Spinal cord (tissue), 10 donors: ENCODE measurements around the gene AGK. TPM values are rescaled to one million over a fixed set of nuclear protein-coding genes. Genes with fewer than 3 reads are reported as not detected.
A peak's percentile ranks its signal among the peaks of the same experiment; 100 is the strongest.
"Not testable (repeated sequence)": the region's sequence is repeated elsewhere in the genome, so short reads cannot be mapped to it uniquely, and the experiment has no call there.

Source experiments
- DNase-seq, 6 donors: peaks; one replicate each; pipeline versions ENCODE4 v3.0.0 to v3.0.0-alpha.2; 2013 to 2015; ENCODE audit warnings: low spot score in 6 of 6, low read depth in 4 of 6
- H3K27ac ChIP-seq: one replicate; pipeline ENCODE4 v1.5.1; 2013; ENCODE audit warnings: low read depth, low read length, control low read depth
- H3K27me3 ChIP-seq: one replicate; pipeline ENCODE4 v1.6.1; 2013; ENCODE audit warnings: low read length; ENCODE audit not compliant: control insufficient read depth, insufficient read depth
- H3K36me3 ChIP-seq: one replicate; pipeline ENCODE4 v1.6.1; 2013; ENCODE audit warnings: low read length; ENCODE audit not compliant: control insufficient read depth, insufficient read depth
- H3K4me1 ChIP-seq: one replicate; pipeline ENCODE4 v1.6.1; 2013; ENCODE audit warnings: low read length; ENCODE audit not compliant: control insufficient read depth, insufficient read depth
- H3K4me3 ChIP-seq: one replicate; pipeline ENCODE4 v1.5.1; 2013; ENCODE audit warnings: low read depth, low read length, control low read depth
- H3K9me3 ChIP-seq: one replicate; pipeline ENCODE4 v1.6.1; 2013; ENCODE audit warnings: low read length; ENCODE audit not compliant: control insufficient read depth, insufficient read depth
- WGBS: methylation state at CpG from one replicate; pipeline ENCODE4 v1.1.5; 2013; ENCODE audit warnings: missing lambda C conversion rate; ENCODE audit not compliant: insufficient coverage; 5-methylcytosine and 5-hydroxymethylcytosine counted together
- polyA plus RNA-seq, 2 donors: library from polyadenylated mRNA; unstranded; fragments of 120-200 nt; gene quantifications; one replicate each; pipeline ENCODE4 v1.2.1, GENCODE V29; 2013; ENCODE audit not compliant: insufficient read length in 2 of 2
- total RNA-seq, 2 donors: library from RNA; depleted of rRNA in 1 of 2; stranded (reverse); fragments of 120-200 nt in 1 of 2; fragments of >200 nt in 1 of 2; gene quantifications; one replicate each; pipeline versions ENCODE4 v1.2.3 to v1.2.4, GENCODE V29; 2013 to 2014
- donor health status: healthy.

AGK gene
- total and polyA plus RNA-seq, 4 donors, result 43.7 to 65.7 (median 48.5) TPM

GRCh38 chr7:141577043-141577839 lies 26.0 kb downstream of the AGK start:
- no peak for DNase-seq

GRCh38 chr7:141579953-141580352 lies 28.7 kb downstream of the AGK start:
- H3K4me3 ChIP-seq, H3K27ac ChIP-seq, H3K4me1 ChIP-seq, H3K27me3 ChIP-seq, H3K36me3 ChIP-seq, DNase-seq, H3K9me3 ChIP-seq: not testable (repeated sequence)
- WGBS, result 97% methylated on average over 4 of the region's 5 CpGs

More at GRCh38 chr7:141577043-141577839, 26.0 kb downstream of the AGK start:
- H3K27me3 ChIP-seq, result no peaks in the 10 kb centered on the region
- no peak overlapping the region for H3K27ac ChIP-seq
- no peaks in the 10 kb centered on the region for H3K9me3 ChIP-seq
- 86% methylated on average over 5 of the region's 6 CpGs for WGBS
- H3K4me1 ChIP-seq, result no peaks in the 10 kb centered on the region
- no peaks in the 10 kb centered on the region for H3K36me3 ChIP-seq
- H3K4me3 ChIP-seq, result no peak overlapping the region

- not testable (repeated sequence) for DNase-seq, H3K27me3 ChIP-seq, H3K36me3 ChIP-seq, H3K4me1 ChIP-seq, H3K27ac ChIP-seq, H3K4me3 ChIP-seq, H3K9me3 ChIP-seq
- WGBS, result 91% methylated on average over 4 of the region's 7 CpGs
Observed at GRCh38 chr7:141582063-141582462, 30.9 kb downstream of the AGK start.

- H3K27ac ChIP-seq, result no peak overlapping the region
- H3K9me3 ChIP-seq, result no peaks in the 10 kb centered on the region
- DNase-seq, result no peak
- H3K36me3 ChIP-seq, result no peaks in the 10 kb centered on the region
- H3K27me3 ChIP-seq, result no peaks in the 10 kb centered on the region
- no peaks in the 10 kb centered on the region for H3K4me1 ChIP-seq
- WGBS, result 50% methylated on average over 2 of the region's 3 CpGs
- H3K4me3 ChIP-seq, result no peak overlapping the region
Observed at GRCh38 chr7:141584935-141585334, 33.7 kb downstream of the AGK start.

GRCh38 chr7:141585592-141586510 lies 34.6 kb downstream of the AGK start:
- H3K27ac ChIP-seq, result no peak overlapping the region
- H3K9me3 ChIP-seq, result no peaks in the 10 kb centered on the region
- no peaks in the 10 kb centered on the region for H3K4me1 ChIP-seq
- 77% methylated on average over 2 of the region's 6 CpGs for WGBS
- H3K4me3 ChIP-seq, result no peak overlapping the region
- DNase-seq, result peak in 1 of 6 donors; percentile 28
- no peaks in the 10 kb centered on the region for H3K27me3 ChIP-seq
- H3K36me3 ChIP-seq, result no peaks in the 10 kb centered on the region

GRCh38 chr7:141586878-141587277 lies 35.7 kb downstream of the AGK start:
- Histone ChIP-seq H3K27ac (no peak overlapping the region), H3K27me3 (no peaks in the 10 kb centered on the region), H3K36me3 (no peaks in the 10 kb centered on the region), H3K9me3 (no peaks in the 10 kb centered on the region), H3K4me3 (no peak overlapping the region), H3K4me1 (no peaks in the 10 kb centered on the region)
- no peak for DNase-seq
- 89% methylated on average over 4 of the region's 4 CpGs for WGBS

GRCh38 chr7:141587304-141587703 lies 36.1 kb downstream of the AGK start:
- no peak overlapping the region for H3K27ac ChIP-seq
- no peaks in the 10 kb centered on the region for H3K36me3 ChIP-seq
- no peak for DNase-seq
- no peak overlapping the region for H3K4me3 ChIP-seq
- WGBS, result 94% methylated on average over 4 of the region's 4 CpGs
- H3K27me3 ChIP-seq, result no peaks in the 10 kb centered on the region
- no peaks in the 10 kb centered on the region for H3K9me3 ChIP-seq
- H3K4me1 ChIP-seq, result no peaks in the 10 kb centered on the region

GRCh38 chr7:141588912-141589311 lies 37.7 kb downstream of the AGK start:
- Histone ChIP-seq H3K27me3 (no peaks in the 10 kb centered on the region), H3K9me3 (no peaks in the 10 kb centered on the region), H3K36me3 (no peaks in the 10 kb centered on the region), H3K4me3 (no peak overlapping the region), H3K27ac (no peak overlapping the region), H3K4me1 (no peaks in the 10 kb centered on the region)
- no CpG with 5 or more reads among the region's 4 CpGs for WGBS
- DNase-seq, result no peak

GRCh38 chr7:141590071-141590470 lies 38.9 kb downstream of the AGK start:
- Histone ChIP-seq H3K4me3 (no peak overlapping the region), H3K36me3 (peaks cover 2% of the 10 kb centered on the region), H3K9me3 (no peaks in the 10 kb centered on the region), H3K4me1 (no peaks in the 10 kb centered on the region), H3K27ac (no peak overlapping the region), H3K27me3 (no peaks in the 10 kb centered on the region)
- WGBS, result 95% methylated on average over 3 of the region's 3 CpGs
- no peak for DNase-seq
